Measurements from ENCODE around the gene CARD19. TPM values are rescaled to one million over a fixed set of nuclear protein-coding genes. Genes with fewer than 3 reads are reported as not detected.

The CARD19 gene
- total RNA-seq, 1 experiment from 2014 or later: 11.4 TPM

DNA sequence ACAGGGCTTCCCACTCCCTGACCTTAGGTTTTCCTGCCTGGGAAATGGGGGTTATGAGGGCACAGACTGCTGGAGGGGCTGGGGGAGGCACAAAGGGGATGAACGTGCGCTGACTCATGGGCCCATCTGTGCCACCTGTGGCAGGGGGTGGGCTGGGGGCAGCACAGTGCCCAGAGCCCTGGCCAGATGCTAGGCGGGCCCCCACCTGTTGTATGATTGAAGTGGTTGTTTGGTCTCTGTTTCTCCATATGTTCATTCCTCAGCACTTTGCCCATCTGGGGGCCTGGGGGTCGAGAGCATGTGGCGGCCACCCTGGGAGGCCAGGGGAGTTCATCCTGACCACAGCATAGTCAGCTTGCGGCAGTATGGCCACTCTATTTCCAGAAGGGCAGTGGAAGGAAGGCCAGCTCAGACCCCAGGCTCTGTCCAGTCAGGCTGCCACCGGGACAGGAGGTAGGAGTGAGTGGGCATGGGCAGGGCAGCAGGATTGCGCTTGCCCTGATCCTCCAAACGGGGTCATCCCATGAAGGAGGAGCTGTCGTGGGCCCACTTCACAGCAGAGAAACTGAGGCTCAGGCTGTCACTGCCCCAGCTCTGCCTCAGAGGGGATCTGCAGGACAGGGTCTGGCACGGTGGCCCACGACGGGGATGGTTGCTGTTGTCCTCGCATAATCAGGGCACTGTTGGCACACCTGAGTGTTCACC is 38.9 kb downstream of the CARD19 start:
- no peaks in the 10 kb centered on the region for H3K36me3 ChIP-seq (ENCODE audit: control insufficient read depth, insufficient read depth, low read length)
- POLR2A ChIA-PET: no interaction called here
- peak overlapping the region; percentile 55 for H3K4me3 ChIP-seq (ENCODE audit: low read depth, low read length)
- H3K36me3 Mint-ChIP-seq (ENCODE audit: insufficient read depth, unreplicated experiment): peaks cover 6% of the 10 kb centered on the region
- H3K9me3 Mint-ChIP-seq (ENCODE audit: unreplicated experiment): no peaks in the 10 kb centered on the region
- BruUV-seq (replicated peaks): no TSS peak
- no peaks in the 10 kb centered on the region for H3K27me3 Mint-ChIP-seq (ENCODE audit: insufficient read depth, unreplicated experiment)
- no peaks in the 10 kb centered on the region for H3K9me3 ChIP-seq
- TF ChIP-seq, protein P1, sequence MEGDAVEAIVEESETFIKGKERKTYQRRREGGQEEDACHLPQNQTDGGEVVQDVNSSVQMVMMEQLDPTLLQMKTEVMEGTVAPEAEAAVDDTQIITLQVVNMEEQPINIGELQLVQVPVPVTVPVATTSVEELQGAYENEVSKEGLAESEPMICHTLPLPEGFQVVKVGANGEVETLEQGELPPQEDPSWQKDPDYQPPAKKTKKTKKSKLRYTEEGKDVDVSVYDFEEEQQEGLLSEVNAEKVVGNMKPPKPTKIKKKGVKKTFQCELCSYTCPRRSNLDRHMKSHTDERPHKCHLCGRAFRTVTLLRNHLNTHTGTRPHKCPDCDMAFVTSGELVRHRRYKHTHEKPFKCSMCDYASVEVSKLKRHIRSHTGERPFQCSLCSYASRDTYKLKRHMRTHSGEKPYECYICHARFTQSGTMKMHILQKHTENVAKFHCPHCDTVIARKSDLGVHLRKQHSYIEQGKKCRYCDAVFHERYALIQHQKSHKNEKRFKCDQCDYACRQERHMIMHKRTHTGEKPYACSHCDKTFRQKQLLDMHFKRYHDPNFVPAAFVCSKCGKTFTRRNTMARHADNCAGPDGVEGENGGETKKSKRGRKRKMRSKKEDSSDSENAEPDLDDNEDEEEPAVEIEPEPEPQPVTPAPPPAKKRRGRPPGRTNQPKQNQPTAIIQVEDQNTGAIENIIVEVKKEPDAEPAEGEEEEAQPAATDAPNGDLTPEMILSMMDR (IDR thresholded peaks at IDR 0.05; ENCODE audit: insufficient read depth in 1 of 2, low read depth in 1 of 2, low read length in 1 of 2, severe bottlenecking in 1 of 2, unreplicated experiment in 1 of 2): no peak
- H3K27me3 ChIP-seq (replicated peaks; ENCODE audit: control insufficient read depth, insufficient read depth, low read length): no peaks in the 10 kb centered on the region
- intact Hi-C loops (cut with micrococcal nuclease; ENCODE audit: unreplicated experiment): no loop called here
- peaks cover 10% of the 10 kb centered on the region; the same call in 1 of the 2 replicates for H3K4me1 ChIP-seq
- peak overlapping the region; percentile 25 for H3K27ac Mint-ChIP-seq (ENCODE audit: unreplicated experiment)
- peak overlapping the region; percentile 79 for H3K4me3 Mint-ChIP-seq (ENCODE audit: unreplicated experiment)
- peaks cover 6% of the 10 kb centered on the region for H3K4me1 Mint-ChIP-seq (ENCODE audit: low read depth, unreplicated experiment)
- DNase-seq: no peak
- CTCF ChIA-PET: no interaction called here

DNA sequence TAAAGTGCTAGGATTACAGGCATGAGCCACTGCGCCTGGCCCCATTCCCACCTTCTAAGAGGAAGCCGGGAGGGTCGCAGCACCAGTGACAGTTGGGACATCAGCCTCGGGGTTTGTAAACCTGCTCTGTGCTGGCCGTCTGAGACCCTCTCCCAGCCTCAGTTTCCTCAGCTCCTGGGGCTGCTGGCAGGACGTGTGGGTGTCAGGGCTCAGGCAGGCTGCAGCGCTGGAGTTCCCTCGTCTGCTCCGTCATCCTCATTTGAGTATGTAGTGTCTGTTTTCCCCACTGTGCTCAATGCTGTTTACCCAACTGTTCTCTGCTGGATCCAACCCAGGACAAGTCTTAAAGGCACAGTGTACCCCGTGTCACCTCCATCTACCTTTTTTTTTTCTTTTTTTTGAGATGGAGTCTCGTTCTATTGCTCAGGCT is 40.0 kb downstream of the CARD19 start:
- BruUV-seq (replicated peaks): no TSS peak
- H3K4me3 ChIP-seq (ENCODE audit: low read depth, low read length): no peak overlapping the region
- TF ChIP-seq, protein P1 (IDR thresholded peaks at IDR 0.05; ENCODE audit: insufficient read depth in 1 of 2, low read depth in 1 of 2, low read length in 1 of 2, severe bottlenecking in 1 of 2, unreplicated experiment in 1 of 2): no peak
- H3K27me3 ChIP-seq (replicated peaks; ENCODE audit: control insufficient read depth, insufficient read depth, low read length): no peaks in the 10 kb centered on the region
- H3K4me1 ChIP-seq: peaks cover 10% of the 10 kb centered on the region; the same call in 1 of the 2 replicates
- intact Hi-C loops (cut with micrococcal nuclease; ENCODE audit: unreplicated experiment): no loop called here
- H3K4me1 Mint-ChIP-seq (ENCODE audit: low read depth, unreplicated experiment): peaks cover 6% of the 10 kb centered on the region
- no peak overlapping the region for H3K4me3 Mint-ChIP-seq (ENCODE audit: unreplicated experiment)
- H3K36me3 ChIP-seq (ENCODE audit: control insufficient read depth, insufficient read depth, low read length): no peaks in the 10 kb centered on the region
- DNase-seq: no peak
- ChIA-PET POLR2A (no interaction called here), CTCF (no interaction called here)
- H3K9me3 ChIP-seq: no peaks in the 10 kb centered on the region
- H3K27ac Mint-ChIP-seq (ENCODE audit: unreplicated experiment): no peak overlapping the region
- no peaks in the 10 kb centered on the region for H3K27me3 Mint-ChIP-seq (ENCODE audit: insufficient read depth, unreplicated experiment)
- H3K36me3 Mint-ChIP-seq (ENCODE audit: insufficient read depth, unreplicated experiment): peaks cover 6% of the 10 kb centered on the region
- H3K9me3 Mint-ChIP-seq (ENCODE audit: unreplicated experiment): no peaks in the 10 kb centered on the region

DNA sequence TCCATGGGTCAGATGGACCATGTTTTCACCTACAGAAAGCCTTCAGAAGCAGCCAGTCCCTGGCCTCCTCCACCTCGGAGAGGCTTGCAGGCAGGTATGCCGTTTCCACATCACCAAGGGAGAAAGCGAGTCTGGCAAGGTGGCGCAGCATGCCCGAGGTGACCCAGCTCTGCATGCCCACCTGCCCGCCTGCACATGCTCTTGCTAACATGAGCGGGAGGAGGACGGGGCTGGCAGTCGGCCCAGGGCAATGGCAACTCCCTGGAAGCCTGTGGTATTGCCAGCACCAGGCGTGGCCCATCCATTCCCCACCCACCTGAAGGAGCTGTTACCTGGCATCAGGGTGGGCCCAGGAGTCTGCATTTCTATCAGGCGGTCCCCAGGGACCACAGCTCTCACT is 41.3 kb downstream of the CARD19 start:
- TF ChIP-seq, protein P1 (IDR thresholded peaks at IDR 0.05; ENCODE audit: insufficient read depth in 1 of 2, low read depth in 1 of 2, low read length in 1 of 2, severe bottlenecking in 1 of 2, unreplicated experiment in 1 of 2): no peak
- Mint-ChIP-seq H3K4me3 (ENCODE audit: unreplicated experiment) (no peak overlapping the region), H3K9me3 (ENCODE audit: unreplicated experiment) (no peaks in the 10 kb centered on the region), H3K27me3 (ENCODE audit: insufficient read depth, unreplicated experiment) (no peaks in the 10 kb centered on the region), H3K36me3 (ENCODE audit: insufficient read depth, unreplicated experiment) (peaks cover 6% of the 10 kb centered on the region), H3K27ac (ENCODE audit: unreplicated experiment) (no peak overlapping the region), H3K4me1 (ENCODE audit: low read depth, unreplicated experiment) (peaks cover 6% of the 10 kb centered on the region)
- BruUV-seq (replicated peaks): no TSS peak
- no peaks in the 10 kb centered on the region for H3K9me3 ChIP-seq
- no peaks in the 10 kb centered on the region for H3K27me3 ChIP-seq (replicated peaks; ENCODE audit: control insufficient read depth, insufficient read depth, low read length)
- POLR2A ChIA-PET: no interaction called here
- CTCF ChIA-PET: no interaction called here
- peaks cover 10% of the 10 kb centered on the region; the same call in 1 of the 2 replicates for H3K4me1 ChIP-seq
- DNase-seq: no peak
- no peak overlapping the region for H3K4me3 ChIP-seq (ENCODE audit: low read depth, low read length)
- no peaks in the 10 kb centered on the region for H3K36me3 ChIP-seq (ENCODE audit: control insufficient read depth, insufficient read depth, low read length)
- intact Hi-C loops (cut with micrococcal nuclease; ENCODE audit: unreplicated experiment): no loop called here
